ENCODE measurements around the gene CPA5. TPM values are rescaled to one million over a fixed set of nuclear protein-coding genes. Genes with fewer than 3 reads are reported as not detected.

The CPA5 gene
- total RNA-seq, 1 experiment from 2014 or later, result not detected

DNA sequence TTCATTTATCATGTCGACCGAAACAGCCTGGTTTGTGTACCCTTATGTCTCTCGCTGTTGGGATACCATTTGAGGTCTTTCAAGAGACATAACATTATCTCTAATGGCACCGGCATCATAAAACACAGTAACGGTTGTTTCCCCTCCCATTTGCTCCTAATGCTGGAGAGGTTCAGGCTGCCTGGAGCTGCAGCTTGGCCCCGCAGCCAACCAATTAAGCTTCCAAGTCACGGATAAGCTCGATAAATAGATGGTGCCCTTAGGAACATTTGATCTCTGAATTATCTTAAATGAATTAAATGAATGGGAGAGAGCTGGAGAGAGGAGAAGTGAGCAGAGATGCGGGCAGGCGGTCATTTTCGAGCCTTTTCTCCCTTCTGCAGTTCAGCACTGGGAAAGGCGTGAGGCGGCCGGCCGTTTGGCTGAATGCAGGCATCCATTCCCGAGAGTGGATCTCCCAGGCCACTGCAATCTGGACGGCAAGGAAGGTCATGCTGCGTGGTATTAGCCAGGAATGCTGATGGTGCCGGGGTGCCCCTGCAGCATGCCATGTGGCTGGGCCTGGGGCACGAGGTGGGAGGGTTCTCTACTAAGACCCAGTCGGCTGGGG, 39.1 kb upstream of the CPA5 start:
- H3K27ac ChIP-seq (ENCODE audit: insufficient read length, low read depth, low read length), result no peak overlapping the region
- no peak overlapping the region for H2BK20ac ChIP-seq (ENCODE audit: low read depth, low read length, poor library complexity, severe bottlenecking)
- no peaks in the 10 kb centered on the region for H3K4me1 Mint-ChIP-seq
- H3K27ac Mint-ChIP-seq, result no peak overlapping the region
- H2BK5ac ChIP-seq (ENCODE audit: insufficient read length, low read length), result no peak overlapping the region
- no peak overlapping the region for H3K4me3 Mint-ChIP-seq
- no peak overlapping the region for H3K4ac ChIP-seq (ENCODE audit: low read depth, low read length)
- no peak overlapping the region for H4K91ac ChIP-seq (ENCODE audit: insufficient read length, low read depth, low read length)
- H4K8ac ChIP-seq (replicated peaks; ENCODE audit: insufficient read length, low read depth, low read length), result no peak overlapping the region
- H3K4me2 ChIP-seq (ENCODE audit: insufficient read depth, insufficient read length, low read length), result no peak overlapping the region
- H3K79me2 ChIP-seq (ENCODE audit: insufficient read depth, low read length), result no peaks in the 10 kb centered on the region
- no peak overlapping the region for H2BK12ac ChIP-seq (ENCODE audit: insufficient read length, low read depth, low read length)
- no peak overlapping the region for H3K18ac ChIP-seq (ENCODE audit: insufficient read length, low read depth, low read length)
- no CpG with 5 or more reads among the region's 21 CpGs for WGBS (ENCODE audit: extremely low coverage, insufficient read length, low lambda C conversion rate)
- H4K5ac ChIP-seq (ENCODE audit: insufficient read length, low read depth, low read length), result no peak overlapping the region
- H3K9ac ChIP-seq (ENCODE audit: extremely low read depth, insufficient read length, low read length), result no peak overlapping the region
- no peaks in the 10 kb centered on the region for H3K9me3 Mint-ChIP-seq
- TF ChIP-seq, protein P1, sequence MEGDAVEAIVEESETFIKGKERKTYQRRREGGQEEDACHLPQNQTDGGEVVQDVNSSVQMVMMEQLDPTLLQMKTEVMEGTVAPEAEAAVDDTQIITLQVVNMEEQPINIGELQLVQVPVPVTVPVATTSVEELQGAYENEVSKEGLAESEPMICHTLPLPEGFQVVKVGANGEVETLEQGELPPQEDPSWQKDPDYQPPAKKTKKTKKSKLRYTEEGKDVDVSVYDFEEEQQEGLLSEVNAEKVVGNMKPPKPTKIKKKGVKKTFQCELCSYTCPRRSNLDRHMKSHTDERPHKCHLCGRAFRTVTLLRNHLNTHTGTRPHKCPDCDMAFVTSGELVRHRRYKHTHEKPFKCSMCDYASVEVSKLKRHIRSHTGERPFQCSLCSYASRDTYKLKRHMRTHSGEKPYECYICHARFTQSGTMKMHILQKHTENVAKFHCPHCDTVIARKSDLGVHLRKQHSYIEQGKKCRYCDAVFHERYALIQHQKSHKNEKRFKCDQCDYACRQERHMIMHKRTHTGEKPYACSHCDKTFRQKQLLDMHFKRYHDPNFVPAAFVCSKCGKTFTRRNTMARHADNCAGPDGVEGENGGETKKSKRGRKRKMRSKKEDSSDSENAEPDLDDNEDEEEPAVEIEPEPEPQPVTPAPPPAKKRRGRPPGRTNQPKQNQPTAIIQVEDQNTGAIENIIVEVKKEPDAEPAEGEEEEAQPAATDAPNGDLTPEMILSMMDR (conservative IDR thresholded peaks at IDR 0.05), result no peak
- H3K14ac ChIP-seq (ENCODE audit: insufficient read depth, low read length), result no peak overlapping the region
- no peak overlapping the region for H3T11ph ChIP-seq (ENCODE audit: low read length)
- H4K20me1 ChIP-seq (ENCODE audit: control insufficient read depth, insufficient read depth, insufficient read length), result no peaks in the 10 kb centered on the region
- no peaks in the 10 kb centered on the region; a peak in 1 of 7 replicates for H3K36me3 Mint-ChIP-seq (ENCODE audit: insufficient read depth in 1 of 3, low read depth in 3 of 3)
- no peak overlapping the region for H2AFZ ChIP-seq (ENCODE audit: low read length)
- no peak overlapping the region for H2BK120ac ChIP-seq (ENCODE audit: low read depth, low read length, poor library complexity, severe bottlenecking)
- no peaks in the 10 kb centered on the region for H3K4me1 ChIP-seq (ENCODE audit: insufficient read depth, low read length)
- H3K27me3 ChIP-seq (ENCODE audit: insufficient read depth, low read length), result no peaks in the 10 kb centered on the region
- no peak overlapping the region for H3K23ac ChIP-seq (ENCODE audit: insufficient read length, low read depth, low read length)
- H2BK15ac ChIP-seq (ENCODE audit: low read depth, low read length), result no peak overlapping the region
- no peaks in the 10 kb centered on the region for H3K23me2 ChIP-seq (ENCODE audit: insufficient read length, low read depth, low read length, poor library complexity, severe bottlenecking)
- H3K79me1 ChIP-seq (ENCODE audit: insufficient read depth, low read depth, low read length, poor library complexity, severe bottlenecking), result no peaks in the 10 kb centered on the region
- H2AK5ac ChIP-seq (ENCODE audit: insufficient read length, low read length), result no peak overlapping the region
- DNase-seq, result no peak
- H3K27me3 Mint-ChIP-seq (ENCODE audit: low read depth), result no peaks in the 10 kb centered on the region; the same call in 1 of the 2 replicates
- no peak overlapping the region for H3K56ac ChIP-seq (ENCODE audit: insufficient read length, low read depth, low read length)
- H3K9me3 ChIP-seq (ENCODE audit: control insufficient read depth, low read depth, low read length), result no peaks in the 10 kb centered on the region
